Right atrium auricular region (tissue), 2 donors: Measurements from ENCODE around the gene ATP6V1E1. TPM values are rescaled to one million over a fixed set of nuclear protein-coding genes. Genes with fewer than 3 reads are reported as not detected.
A peak's percentile ranks its signal among the peaks of the same experiment; 100 is the strongest.

Experiments used
- DNase-seq: peaks from one replicate; pipeline ENCODE4 v3.0.0-alpha.2; 2019; ENCODE audit warnings: low spot score
- H3K27ac ChIP-seq, 2 donors: fragments of 200-600 bp; sonication (generic); 1 replicate in 1 of 2; 2 replicates in 1 of 2; pipeline ENCODE4 v1.5.1; 2016 to 2019
- H3K27me3 ChIP-seq, 2 donors: fragments of 200-600 bp; sonication (generic); one replicate each; pipeline versions ENCODE4 v1.5.1 to v1.6.0; 2017 to 2019
- H3K36me3 ChIP-seq: fragments of 200-600 bp; sonication (generic); one replicate; pipeline ENCODE4 v1.5.1; 2016
- H3K4me1 ChIP-seq, 2 donors: fragments of 200-600 bp; sonication (generic); one replicate each; pipeline versions ENCODE4 v1.5.1 to v1.6.0; 2017 to 2019
- H3K4me3 ChIP-seq, 2 donors: fragments of 200-600 bp; sonication (generic); 1 replicate in 1 of 2; 2 replicates in 1 of 2; pipeline ENCODE4 v1.5.1; 2017 to 2019; ENCODE audit warnings: mild to moderate bottlenecking in 1 of 2, moderate library complexity in 1 of 2
- H3K9me3 ChIP-seq, 2 donors: fragments of 200-600 bp; sonication (generic); one replicate each; pipeline ENCODE4 v1.5.1; 2019
- CTCF ChIP-seq, 2 donors: fragments of 200-600 bp; sonication (generic); IDR thresholded peaks; one replicate each; pipeline ENCODE4 v1.5.1; 2019; ENCODE audit warnings: antibody characterized with exemption in 2 of 2
- total RNA-seq, 2 donors: library from RNA; depleted of rRNA; stranded (reverse); fragments of >200 nt; gene quantifications; one replicate each; pipeline ENCODE4 v1.1.0, GENCODE V29; 2016

Gene ATP6V1E1
- total RNA-seq, 2 donors from 2014 or later, result 202 to 213 TPM

DNA sequence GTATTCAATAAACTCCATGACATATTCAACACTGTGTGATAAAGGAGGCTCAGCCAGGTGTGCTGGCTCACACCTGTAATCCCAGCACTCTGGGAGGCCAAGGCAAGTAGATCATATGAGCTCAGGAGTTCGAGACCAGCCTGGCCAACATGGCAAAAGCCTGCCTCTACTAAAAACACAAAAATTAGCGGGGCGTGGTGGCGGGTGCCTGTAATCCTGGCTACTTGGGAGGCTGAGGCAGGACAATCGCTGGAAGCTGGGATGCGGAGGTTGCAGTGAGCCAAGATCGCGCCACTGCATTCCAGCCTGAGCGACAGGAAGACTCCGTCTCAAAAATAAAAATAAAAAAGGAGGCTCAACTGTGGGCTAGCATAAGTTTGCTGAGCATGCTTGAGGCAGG is 69.4 kb downstream of the ATP6V1E1 start:
- Histone ChIP-seq H3K36me3 (no peaks in the 10 kb centered on the region), H3K9me3 (no peaks in the 10 kb centered on the region), H3K27me3 (no peaks in the 10 kb centered on the region), H3K4me3 (no peak overlapping the region), H3K4me1 (peaks cover 0 to 22% of the 10 kb centered on the region in 2 donors), H3K27ac (no peak overlapping the region)
- no peak for DNase-seq
- TF ChIP-seq CTCF (IDR thresholded peaks at IDR 0.05), result no peak

DNA sequence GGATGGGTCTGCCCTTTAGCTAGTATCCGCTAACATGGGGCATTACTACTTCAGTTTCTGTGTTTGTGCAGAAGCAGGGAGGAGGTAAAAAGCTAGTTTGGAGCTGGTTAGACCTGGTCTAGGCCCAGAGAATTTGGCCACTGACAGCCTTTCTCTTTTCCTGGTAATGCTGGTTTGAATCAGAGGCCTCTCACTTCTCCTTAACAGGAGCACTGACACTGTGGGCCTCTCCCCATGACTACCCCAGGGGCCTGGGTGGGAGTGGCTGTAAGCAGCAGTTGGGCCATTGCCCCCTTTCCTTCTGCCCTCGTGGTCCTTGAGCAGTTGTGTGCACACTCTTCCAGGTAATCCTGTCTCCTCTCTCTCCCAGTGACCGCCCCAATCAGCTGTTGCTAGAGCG is 73.7 kb downstream of the ATP6V1E1 start:
- Histone ChIP-seq H3K9me3 (no peaks in the 10 kb centered on the region), H3K36me3 (no peaks in the 10 kb centered on the region), H3K27me3 (no peaks in the 10 kb centered on the region), H3K4me1 (no peaks in the 10 kb centered on the region), H3K4me3 (no peak overlapping the region), H3K27ac (no peak overlapping the region)
- DNase-seq, result no peak
- no peak for TF ChIP-seq CTCF (IDR thresholded peaks at IDR 0.05)

DNA sequence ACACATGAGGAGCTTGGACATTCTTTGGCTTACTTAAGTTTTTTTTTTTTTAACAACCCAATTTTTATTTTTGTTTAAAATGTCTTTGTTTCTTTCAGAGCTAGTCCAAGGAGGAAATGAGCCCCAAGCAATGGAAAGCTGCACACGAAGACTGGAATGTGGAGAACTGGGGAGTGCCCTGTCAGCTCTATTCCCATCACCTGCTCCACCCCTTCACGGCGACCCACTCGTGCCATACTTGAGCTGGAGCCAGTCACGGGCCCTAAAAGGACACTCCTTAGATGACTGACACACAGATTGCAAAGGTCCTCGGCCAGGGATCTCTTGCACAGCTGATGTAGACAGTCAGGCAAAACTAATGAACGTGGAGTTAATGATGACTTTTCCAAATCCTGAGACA is 75.8 kb downstream of the ATP6V1E1 start:
- no peaks in the 10 kb centered on the region for H3K4me1 ChIP-seq
- no peaks in the 10 kb centered on the region for H3K9me3 ChIP-seq
- no peaks in the 10 kb centered on the region for H3K36me3 ChIP-seq
- no peak for DNase-seq
- H3K4me3 ChIP-seq, result no peak overlapping the region
- H3K27ac ChIP-seq, result peak overlapping the region in 1 of 2 donors; percentile 51
- no peaks in the 10 kb centered on the region for H3K27me3 ChIP-seq
- no peak for TF ChIP-seq CTCF (IDR thresholded peaks at IDR 0.05)

DNA sequence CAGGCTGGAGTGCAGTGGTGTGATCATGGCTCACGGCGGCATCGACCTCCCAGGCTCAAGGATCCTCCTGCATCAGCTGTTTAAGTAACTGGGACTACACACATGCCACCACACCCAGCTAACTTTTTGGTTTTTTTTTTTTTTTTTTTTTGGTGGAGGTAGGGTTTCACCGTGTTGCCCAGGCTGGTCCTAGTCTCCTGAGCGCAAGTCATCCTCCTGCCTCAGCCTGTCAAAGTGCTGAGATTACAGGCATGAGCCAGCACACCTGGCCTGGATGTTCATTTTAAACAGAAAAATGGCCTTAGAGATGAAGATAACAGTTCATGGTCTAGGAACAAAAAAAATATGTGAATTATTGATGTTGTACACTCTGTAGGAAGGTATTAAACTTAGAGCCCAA is 78.9 kb downstream of the ATP6V1E1 start:
- H3K9me3 ChIP-seq, result no peaks in the 10 kb centered on the region

GRCh38 chr22:17549183-17549582 is 79.4 kb downstream of the ATP6V1E1 start:
- TF ChIP-seq CTCF (IDR thresholded peaks at IDR 0.05), result no peak
- H3K4me3 ChIP-seq, result no peak overlapping the region
- no peak overlapping the region for H3K27ac ChIP-seq
- DNase-seq, result no peak
- no peaks in the 10 kb centered on the region for H3K9me3 ChIP-seq
- no peaks in the 10 kb centered on the region for H3K4me1 ChIP-seq
- H3K36me3 ChIP-seq, result no peaks in the 10 kb centered on the region
- no peaks in the 10 kb centered on the region for H3K27me3 ChIP-seq

More for the DNA sequence above, 78.9 kb downstream of the ATP6V1E1 start:
- H3K4me1 ChIP-seq, result no peaks in the 10 kb centered on the region
- no peak for TF ChIP-seq CTCF (IDR thresholded peaks at IDR 0.05)
- no peak overlapping the region for H3K27ac ChIP-seq
- H3K4me3 ChIP-seq, result no peak overlapping the region
- no peak for DNase-seq
- no peaks in the 10 kb centered on the region for H3K27me3 ChIP-seq
- H3K36me3 ChIP-seq, result no peaks in the 10 kb centered on the region

GRCh38 chr22:17548756-17549035 is 79.9 kb downstream of the ATP6V1E1 start:
- DNase-seq, result no peak
- H3K36me3 ChIP-seq, result no peaks in the 10 kb centered on the region

More at GRCh38 chr22:17548756-17549035, 79.9 kb downstream of the ATP6V1E1 start:
- H3K9me3 ChIP-seq, result no peaks in the 10 kb centered on the region
- no peak for TF ChIP-seq CTCF (IDR thresholded peaks at IDR 0.05)
- H3K27ac ChIP-seq, result no peak overlapping the region
- no peaks in the 10 kb centered on the region for H3K27me3 ChIP-seq
- H3K4me3 ChIP-seq, result no peak overlapping the region
- no peaks in the 10 kb centered on the region for H3K4me1 ChIP-seq
